GM18870 (cell line): ENCODE measurements around the gene MIER2.

Source experiments
- ATAC-seq: cut with Tn5 transposase; IDR thresholded peaks from one replicate; pipeline ENCODE4 v1.9.1; 2021; ENCODE audit warnings: moderate library complexity; ENCODE audit not compliant: unreplicated experiment

The MIER2 gene

DNA sequence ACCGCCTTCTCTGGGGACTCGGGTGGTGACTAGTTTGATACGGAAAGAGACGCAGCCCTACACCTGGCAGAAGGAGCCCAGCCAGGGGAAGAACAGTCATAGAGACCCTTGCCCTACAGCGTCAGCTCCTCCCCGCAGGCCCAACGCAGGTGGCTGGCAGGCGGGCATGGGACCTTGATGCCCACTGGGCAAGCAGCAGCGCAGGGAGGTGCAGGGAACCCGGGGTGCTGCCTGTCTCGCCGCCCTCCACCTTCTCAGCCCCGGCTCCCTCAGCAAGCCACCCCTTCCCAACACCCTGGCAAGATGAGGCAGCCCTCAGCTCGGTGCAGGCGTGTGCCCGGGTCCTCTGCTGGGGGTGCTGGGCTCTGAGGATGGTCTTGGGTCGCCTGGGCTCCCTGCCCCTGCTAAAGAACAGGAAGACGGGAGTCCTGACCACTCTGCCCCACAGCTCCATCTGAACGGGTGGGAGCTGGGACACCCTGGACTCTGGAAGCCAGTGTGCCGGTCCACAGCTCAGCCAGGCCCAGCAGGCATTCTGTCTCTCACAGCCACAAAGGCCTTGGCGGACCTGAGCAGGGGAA lies 9.0 kb downstream of the MIER2 start:
- no peak for ATAC-seq

DNA sequence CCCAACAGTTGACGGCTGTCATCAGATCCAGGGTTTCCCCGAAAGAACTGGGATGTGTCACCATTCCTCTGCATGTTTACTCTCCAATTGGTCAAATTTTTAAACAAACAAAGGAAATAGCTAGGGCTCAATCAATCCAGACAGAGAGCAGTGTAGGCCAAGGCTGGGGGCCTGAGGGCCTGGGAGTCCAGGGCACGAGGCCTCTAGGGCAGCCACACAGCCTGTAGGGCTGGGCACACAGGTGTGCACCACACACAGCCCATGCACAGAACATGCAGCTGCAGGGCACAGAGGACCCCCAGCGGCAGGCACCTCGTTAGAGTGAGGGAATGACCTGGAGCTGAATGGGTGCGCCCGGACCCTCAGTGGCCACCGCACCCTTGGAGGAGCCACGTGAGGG lies 9.5 kb downstream of the MIER2 start:
- ATAC-seq = no peak

DNA sequence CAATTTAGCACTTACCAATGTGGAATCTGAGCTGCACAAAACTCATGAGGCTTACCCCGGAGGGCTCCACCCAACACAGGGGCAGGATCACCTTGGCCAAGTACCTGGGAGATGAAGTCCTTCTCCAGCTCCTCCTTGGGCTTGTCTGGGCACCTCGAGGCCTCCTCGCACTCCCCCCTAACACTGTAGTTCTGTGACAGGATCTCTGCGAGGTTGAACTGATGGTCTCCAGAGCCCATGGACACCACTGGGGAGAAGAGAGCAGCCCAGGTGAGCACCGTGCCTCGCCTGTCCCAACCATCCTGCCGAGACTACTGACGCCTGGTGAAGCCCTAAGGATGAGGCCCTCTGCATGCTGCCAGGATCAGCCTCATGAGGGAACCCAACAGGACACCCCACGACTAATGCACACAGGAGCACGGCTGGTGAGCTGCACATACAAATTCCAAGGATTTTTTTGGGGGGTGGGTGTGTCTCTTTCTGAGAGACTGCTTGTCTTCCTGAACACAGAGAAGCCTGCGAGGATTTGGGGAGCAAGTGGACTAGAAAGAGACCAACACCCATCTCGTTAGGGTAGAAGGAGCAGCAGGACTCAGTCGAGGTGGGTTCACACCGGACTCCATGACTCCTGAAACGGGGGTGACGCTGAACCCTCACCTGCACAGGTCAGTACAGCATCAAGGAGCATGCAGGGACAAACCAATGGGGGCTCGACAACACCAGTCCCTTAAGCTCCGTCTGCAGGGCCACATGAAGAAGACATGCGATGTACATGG lies 10.1 kb downstream of the MIER2 start:
- ATAC-seq = no peak

DNA sequence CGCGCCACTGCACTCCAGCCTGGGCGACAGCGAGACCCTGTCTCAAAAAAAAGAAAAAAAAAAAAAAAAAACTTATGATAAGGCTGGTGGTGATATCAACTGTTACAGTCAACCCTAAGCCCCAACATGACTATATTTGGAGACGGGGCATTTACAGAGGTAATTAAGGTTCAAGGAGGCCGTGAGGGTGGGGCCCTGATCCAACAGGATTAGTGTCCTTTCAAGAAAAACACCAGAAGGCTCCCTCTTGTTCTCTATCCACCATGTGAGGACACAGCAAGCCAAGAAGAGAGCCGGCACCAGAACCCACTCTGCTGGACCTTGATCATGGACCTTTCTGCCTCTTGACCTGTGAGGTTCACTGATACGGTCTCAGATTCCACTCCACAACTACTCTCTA lies 14.1 kb downstream of the MIER2 start:
- ATAC-seq = no peak

DNA sequence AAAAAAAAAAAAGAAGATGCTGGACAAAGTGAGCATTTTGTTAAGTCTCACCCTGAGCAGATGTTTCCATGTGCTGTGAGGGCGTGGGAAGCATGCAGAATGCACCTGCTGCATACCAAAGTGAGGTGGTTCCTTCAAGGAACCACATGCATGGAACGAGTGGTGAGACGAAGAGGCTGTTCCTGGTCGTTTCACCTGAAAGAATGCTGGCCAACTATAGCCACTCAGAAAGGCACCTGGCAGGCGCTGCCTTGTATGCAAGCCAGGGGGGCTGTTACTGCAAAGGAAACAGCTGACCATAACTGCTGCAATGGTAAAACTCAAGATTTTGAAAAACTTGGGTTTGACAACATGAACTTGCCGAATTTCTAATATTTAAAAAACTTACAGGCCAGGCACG lies 14.7 kb downstream of the MIER2 start:
- ATAC-seq = no peak

DNA sequence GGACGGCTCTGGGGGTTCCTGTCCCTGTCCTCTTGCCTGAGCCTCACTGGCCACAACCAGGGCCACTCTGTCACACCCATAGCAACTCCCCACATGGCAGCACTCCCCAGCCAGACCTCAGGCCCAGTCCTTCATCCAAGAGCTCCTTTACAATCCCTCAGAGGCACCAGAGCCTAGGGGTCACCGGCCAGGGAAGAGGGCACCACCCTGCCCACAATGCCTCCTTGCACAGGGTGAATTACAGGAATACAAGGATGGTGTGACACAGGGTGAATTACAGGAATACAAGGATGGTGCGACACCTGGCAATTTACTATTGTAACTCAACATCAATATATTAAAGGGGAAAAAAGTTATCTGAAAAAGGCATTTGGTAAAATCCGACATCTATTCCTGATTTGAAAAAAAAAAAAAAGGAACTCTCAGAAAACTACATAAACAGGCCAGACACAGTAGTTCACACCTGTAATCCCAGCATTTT lies 16.5 kb downstream of the MIER2 start:
- no peak for ATAC-seq

DNA sequence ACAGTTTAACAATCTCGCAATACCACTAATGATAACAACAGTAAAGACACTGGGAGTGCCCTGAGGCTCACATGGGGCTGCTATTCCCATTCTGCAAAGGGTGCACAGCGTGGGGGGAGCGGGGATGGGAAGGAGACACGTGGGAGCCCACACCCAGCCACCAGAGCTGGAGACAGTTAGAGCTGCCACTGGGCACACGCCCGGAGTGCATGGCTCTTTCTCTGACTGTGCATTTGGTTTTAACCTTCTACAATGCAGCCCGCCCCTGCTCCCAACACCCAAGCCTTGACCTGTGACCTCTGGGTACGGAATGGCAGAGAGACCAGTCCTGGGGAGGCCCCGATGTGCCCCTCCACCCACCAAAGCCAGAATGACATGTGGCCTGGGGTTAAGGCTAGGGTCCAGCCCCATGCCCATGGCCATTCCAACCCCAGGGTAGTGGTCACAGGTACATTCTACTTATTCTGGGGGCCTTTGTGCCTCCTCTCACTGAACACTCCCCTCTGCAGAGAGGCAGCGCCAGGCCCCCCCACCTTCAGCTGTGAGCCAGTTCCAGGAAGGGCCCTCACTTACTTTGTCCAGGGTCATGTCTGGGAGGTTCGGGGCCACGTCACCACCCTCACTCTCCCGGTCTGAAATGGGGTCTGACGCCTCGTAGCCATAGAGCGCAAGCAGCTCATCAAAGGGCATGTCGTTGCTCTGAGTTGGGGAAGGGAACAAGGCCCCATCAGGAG lies 17.1 kb downstream of the MIER2 start:
- no peak for ATAC-seq

DNA sequence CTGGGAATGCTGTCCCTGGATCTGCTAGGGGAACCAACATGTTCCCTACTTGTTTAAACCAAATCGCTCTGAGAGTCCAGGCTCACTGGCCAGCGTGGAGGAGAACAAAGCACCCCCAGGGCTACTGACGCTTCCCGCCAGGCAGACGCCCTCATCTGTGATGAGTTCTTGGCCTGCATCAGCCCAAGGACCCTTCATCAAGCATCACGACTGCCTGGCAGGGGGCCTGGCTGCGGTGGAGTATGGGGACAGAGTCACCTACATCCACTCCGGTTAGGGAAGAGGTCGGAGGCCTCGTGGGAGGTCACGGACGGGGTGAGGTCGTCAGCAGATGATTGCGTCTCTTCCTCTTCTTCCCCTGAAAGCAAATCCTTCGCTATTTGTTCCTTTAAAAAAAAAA lies 17.7 kb downstream of the MIER2 start:
- ATAC-seq = no peak

DNA sequence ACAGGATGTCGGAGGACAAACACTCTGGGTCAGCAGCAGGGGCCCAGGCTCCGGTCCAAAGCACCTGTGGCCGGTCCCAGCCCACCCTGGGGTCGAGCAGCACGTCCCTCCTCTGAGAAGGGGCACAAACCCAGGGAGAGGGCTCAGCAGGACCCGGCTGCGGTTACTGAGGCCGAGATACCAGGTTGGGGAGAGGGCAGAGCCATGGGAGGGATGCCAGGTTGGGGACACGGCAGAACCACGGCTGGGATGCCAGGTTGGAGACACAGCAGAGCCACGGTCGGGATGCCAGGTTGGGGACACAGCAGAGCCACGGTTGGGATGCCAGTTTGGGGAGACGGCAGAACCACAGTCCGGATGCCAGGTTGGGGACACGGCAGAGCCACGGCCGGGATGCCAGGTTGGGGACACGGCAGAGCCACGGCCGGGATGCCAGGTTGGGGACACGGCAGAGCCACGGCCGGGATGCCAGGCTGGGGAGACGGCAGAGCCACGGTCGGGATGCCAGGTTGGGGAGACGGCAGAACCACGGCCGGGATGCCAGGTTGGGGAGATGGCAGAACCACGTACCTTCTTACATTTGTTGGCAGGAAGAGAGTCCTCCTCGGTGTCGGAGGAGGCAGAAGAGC lies 18.5 kb downstream of the MIER2 start:
- no peak for ATAC-seq

DNA sequence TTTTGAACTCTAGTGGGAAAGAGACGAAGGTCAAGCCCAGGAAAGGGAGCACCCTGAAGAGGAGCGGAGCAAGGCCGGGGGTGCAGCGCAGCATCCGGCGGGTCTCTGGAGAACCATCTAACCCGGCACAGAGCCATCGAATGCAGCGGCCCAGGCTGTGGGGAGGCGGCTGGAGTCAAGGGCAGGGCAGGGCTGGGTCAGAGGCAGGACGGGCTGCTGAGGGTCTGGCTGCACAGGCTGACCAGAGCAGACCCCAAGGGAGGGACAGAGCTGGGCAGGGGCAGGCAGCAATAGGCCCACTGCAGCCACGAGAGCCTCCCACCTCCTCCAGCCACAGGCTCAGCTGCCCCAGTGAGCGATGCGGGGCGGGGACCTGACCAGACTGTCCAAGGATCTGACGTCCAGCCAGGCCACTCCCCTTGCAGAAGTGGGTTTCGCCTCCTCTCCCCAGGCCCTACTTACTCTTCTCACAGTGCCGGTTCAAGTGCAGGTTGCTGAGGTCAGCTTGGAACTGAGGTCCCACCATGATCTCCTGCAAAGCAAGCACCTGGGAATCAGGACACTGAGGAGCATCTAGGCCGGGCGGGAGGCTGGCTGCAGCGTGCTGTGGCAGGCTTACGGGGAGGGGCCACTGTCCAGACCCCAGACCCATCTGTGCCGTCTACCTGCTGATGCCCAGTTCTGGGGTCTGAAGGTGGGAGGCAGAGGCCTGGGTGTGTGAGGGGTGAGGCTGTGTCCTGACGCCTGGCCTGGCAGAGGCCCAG lies 19.2 kb downstream of the MIER2 start:
- ATAC-seq = no peak

DNA sequence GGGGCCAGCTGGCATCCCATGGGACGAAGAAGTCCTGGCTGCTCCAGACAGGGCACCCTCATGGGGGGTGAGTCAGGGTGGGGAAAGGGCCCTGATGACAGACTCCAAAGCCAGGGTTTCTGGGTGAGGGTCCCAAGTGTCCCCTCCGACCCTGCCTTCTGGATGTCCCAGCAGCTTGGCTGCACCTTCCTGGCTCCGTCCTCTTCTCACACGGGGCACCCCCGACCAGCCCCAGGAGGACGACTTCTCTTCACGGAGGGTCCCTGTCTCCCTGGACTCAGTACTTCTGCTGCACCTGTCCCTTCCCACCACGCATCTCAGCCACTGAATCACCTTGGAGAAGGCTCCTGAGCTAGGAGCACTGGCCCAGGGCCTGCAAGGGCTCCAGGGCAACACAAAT lies 19.9 kb downstream of the MIER2 start:
- ATAC-seq = no peak

DNA sequence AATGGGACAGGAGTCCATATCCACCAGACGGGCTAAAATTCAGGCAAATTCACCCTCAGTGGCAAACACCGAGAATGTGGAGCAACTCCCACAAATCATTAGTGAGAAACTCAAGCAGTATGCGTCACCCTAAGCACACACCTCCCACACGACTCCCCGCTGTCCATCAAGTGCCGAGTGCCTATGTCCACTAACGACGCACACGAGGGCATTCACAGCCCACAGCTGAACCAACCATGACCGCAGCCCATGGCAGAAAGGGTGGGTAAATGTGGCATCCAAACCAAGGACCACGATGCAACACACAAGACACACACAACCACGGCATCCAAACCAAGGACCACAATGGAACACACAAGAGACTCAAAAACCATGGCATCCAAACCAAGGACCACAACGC lies 22.0 kb downstream of the MIER2 start:
- no peak for ATAC-seq

DNA sequence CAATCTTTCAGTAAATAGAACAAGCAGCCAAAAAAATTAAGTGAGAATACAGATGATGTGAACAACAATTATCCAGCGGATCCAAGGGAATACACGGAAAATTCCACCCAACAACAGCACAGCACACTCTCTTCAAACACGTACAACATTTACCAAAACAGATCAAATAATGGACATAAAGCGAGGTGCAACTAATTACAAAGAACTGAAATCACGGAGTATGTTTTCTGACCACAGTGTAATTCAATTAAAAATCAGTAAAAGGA lies 26.2 kb downstream of the MIER2 start:
- ATAC-seq = no peak

DNA sequence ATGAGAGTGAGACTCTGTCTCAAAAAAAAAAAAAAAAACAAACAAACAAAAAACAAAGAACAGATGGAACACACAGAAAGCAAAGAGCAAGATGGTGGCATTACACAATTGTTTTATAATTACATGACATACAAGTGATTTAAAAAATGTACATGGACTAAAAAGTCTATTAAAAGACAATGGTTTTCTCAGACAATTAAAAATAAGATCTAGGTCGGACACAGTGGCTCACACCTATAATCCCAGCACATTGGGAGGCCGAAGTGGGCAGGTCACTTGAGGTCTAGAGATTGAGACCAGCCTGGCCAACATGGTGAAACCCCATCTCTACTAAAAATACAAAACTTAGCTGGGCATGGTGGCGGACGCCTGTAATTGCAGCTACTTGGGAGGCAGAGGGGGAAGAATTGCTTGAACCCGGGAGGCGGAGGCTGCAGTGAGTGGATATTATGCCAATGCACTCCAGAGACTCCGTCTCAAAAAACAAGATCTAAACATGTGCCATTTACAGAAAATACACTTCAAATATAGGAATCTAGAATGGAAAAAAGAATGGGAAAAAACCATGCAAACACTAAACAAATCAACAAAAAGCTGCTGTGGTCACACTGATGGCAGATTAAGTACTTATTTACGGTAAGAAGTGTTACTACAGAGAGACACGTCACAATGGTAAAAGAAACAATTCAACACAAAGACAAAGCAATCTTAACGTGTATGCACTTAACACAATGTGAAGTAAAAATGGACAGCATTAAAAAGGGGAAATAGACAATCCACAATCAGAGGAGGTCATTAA lies 26.7 kb downstream of the MIER2 start:
- ATAC-seq = no peak

DNA sequence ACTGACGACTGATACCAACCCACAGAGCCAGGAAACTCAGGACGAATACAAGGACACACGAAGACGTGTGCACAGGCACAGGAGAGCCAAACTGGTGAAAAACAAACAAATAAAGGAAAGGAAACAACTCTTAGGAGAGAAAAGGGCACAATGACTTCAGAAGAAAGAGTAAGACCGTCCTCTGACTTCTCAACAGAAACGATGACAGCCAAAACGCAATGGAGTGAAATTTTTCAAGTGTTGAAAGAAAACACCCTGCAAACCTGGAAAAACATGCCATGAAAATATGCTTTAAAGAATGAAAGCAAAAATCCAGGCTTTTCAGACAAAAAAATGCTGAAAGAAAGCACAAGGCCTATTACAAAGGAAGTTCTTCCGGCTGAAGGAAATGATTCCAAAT lies 28.8 kb downstream of the MIER2 start:
- no peak for ATAC-seq

DNA sequence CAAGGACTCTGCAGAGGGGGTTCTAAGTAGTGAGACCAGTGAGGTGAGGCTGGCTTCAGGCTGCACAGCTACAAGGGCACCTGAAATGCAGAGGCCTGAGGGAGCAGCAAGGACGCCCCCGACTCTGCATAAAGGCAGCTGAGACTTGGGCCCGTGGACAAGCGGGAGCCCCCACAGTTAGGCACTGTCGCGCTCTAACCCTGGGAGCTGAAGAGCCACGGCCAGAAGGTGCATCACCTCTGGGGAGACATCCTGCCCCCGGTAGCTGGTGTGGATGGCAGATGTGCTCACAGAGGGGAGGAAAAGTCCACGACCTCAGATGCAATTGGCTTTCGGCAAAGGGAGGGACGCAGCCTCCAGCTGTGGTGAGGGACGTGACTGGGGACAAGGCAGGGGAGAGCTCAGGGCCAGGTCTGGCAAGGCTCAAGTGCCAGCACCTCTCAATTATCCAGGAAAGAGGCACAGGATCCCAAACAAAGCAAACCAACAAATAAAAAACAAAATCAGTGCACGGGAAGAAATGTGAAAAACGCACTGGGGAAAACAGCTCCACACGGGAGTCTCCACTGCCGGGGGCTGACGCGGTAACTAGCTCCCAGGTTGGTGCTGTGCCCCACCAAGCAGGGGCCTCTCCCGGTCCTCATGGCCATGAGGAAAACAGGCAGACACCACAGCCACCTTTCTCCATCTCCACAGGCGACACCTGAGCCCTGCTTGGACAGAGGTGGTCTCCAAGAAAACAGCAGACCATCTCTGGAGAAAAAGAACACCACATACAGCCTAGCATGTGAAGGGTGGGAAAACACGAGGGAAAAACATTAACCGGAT lies 30.4 kb downstream of the MIER2 start:
- no peak for ATAC-seq

DNA sequence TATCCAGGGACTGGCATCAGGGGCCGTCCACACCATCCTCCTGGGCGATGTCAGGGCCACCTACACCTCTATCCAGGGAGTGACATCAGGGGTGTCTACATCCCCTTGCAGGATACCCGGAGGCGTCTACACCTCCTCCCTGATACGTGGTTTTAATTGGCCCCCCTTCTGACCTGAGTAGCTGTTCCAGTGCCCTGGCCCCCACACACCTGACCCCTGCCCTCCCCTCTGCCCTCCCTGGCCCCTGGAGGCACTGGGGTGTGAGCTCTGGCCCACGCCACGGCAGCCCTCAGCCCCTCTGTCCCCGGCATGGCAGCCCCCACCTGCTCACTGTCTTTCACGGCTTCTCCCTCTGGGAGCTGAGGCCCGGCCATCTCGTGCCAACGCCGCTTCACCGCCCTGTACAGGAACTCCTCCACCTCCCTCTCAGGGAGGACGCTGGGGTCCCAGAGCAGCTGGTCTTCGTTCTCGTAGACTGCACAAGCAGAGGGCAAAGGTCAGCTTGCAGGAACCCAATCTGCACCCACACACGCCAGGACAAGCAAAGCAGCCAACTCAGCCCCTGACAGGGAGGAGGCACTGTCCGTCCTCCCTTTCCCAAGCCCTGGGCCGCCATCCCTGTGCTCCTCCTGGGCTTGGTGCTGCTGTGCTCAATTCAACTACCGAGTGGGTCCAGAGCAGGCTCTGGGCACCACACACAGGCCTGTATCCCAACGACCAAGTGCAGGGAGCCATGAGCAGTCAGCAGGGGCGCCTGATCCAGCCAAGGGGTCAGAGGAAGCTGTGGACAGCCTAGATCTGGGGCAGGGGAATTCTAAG lies 31.2 kb downstream of the MIER2 start:
- ATAC-seq = no peak

DNA sequence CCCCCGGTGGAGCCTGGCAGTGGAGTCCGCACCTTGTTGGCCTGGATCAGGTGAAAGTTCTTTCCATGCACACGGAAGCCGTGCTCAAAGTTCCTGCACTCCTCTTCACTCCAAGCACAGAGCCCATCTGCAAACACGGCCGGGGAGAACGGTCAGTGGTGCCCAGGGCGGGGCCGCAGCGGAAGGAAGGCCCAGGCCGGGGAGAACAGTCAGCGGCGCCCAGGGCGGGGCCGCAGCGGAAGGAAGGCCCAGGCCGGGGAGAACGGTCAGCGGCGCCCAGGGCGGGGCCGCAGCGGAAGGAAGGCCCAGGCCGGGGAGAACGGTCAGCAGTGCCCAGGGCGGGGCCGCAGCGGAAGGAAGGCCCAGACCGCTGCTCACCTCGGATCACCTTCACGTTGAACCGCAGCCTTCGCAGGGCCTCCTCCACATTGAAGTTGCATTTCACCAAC lies 32.8 kb downstream of the MIER2 start:
- no peak for ATAC-seq
